ENCODE data around the gene RPL32. TPM values are rescaled to one million over a fixed set of nuclear protein-coding genes. Genes with fewer than 3 reads are reported as not detected.

The RPL32 gene
- total and polyA plus RNA-seq, 2 donors (not counting 1 experiment from before 2014, with no cell fraction given) = 1,244 to 1,855 TPM

GRCh38 chr3:12830785-12831156 lies 10.6 kb downstream of the RPL32 start:
- Histone ChIP-seq H3K4me3 (replicated peaks in 1 of 4; ENCODE audit: control extremely low read depth in 1 of 4, insufficient read depth in 1 of 4, low read depth in 3 of 4, low read length in 4 of 4) (no peak overlapping the region), H3K4me2 (ENCODE audit: extremely low read depth, insufficient read depth, low read length) (no peak overlapping the region), H3K27ac (ENCODE audit: insufficient read depth, low read length) (no peak overlapping the region), H3K9me3 (ENCODE audit: control insufficient read depth, insufficient read depth, low read depth, low read length) (no peaks in the 10 kb centered on the region), H3K36me3 (ENCODE audit: control insufficient read depth, insufficient read depth, low read length) (peaks cover 23% of the 10 kb centered on the region), H2AFZ (ENCODE audit: low read length) (no peak overlapping the region), H4K20me1 (ENCODE audit: control insufficient read depth, extremely low read depth, insufficient read depth, low read length) (no peaks in the 10 kb centered on the region), H3K79me2 (ENCODE audit: control insufficient read depth, insufficient read depth, low read length) (peaks cover 2% of the 10 kb centered on the region), H3K9ac (ENCODE audit: insufficient read depth, low read length) (no peak overlapping the region), H3K27me3 (ENCODE audit: control insufficient read depth, insufficient read depth, low read length) (no peaks in the 10 kb centered on the region), H3K4me1 (ENCODE audit: control insufficient read depth, extremely low read depth, insufficient read depth, low read length) (no peaks in the 10 kb centered on the region)
- TF ChIP-seq CTCF (conservative IDR thresholded peaks at IDR 0.05 in 1 of 2, IDR thresholded peaks at IDR 0.05 in 1 of 2; ENCODE audit: low read depth in 1 of 2, low read length in 2 of 2) (peak in 1 of 2 donors; percentile 20), EZH2 (IDR thresholded peaks at IDR 0.05; ENCODE audit: low read length, missing control alignments) (no peak)
- DNase-seq (ENCODE audit: low read depth in 2 of 2) = no peak

- no peak overlapping the region for H2AFZ ChIP-seq (ENCODE audit: low read length)
- H3K4me1 ChIP-seq (ENCODE audit: control insufficient read depth, extremely low read depth, insufficient read depth, low read length) = no peaks in the 10 kb centered on the region
- no peaks in the 10 kb centered on the region for H3K27me3 ChIP-seq (ENCODE audit: control insufficient read depth, insufficient read depth, low read length)
- H3K4me3 ChIP-seq (replicated peaks in 1 of 4; ENCODE audit: control extremely low read depth in 1 of 4, insufficient read depth in 1 of 4, low read depth in 3 of 4, low read length in 4 of 4) = no peak overlapping the region
- H3K79me2 ChIP-seq (ENCODE audit: control insufficient read depth, insufficient read depth, low read length) = no peaks in the 10 kb centered on the region
- H3K4me2 ChIP-seq (ENCODE audit: extremely low read depth, insufficient read depth, low read length) = no peak overlapping the region
- H3K9me3 ChIP-seq (ENCODE audit: control insufficient read depth, insufficient read depth, low read depth, low read length) = no peaks in the 10 kb centered on the region
- no peaks in the 10 kb centered on the region for H4K20me1 ChIP-seq (ENCODE audit: control insufficient read depth, extremely low read depth, insufficient read depth, low read length)
- H3K27ac ChIP-seq (ENCODE audit: insufficient read depth, low read length) = no peak overlapping the region
- no peak overlapping the region for H3K9ac ChIP-seq (ENCODE audit: insufficient read depth, low read length)
- DNase-seq (ENCODE audit: low read depth in 2 of 2) = no peak
- H3K36me3 ChIP-seq (ENCODE audit: control insufficient read depth, insufficient read depth, low read length) = peaks cover 16% of the 10 kb centered on the region
- TF ChIP-seq EZH2 (IDR thresholded peaks at IDR 0.05; ENCODE audit: low read length, missing control alignments) = no peak
- no peak for TF ChIP-seq CTCF (conservative IDR thresholded peaks at IDR 0.05 in 1 of 2, IDR thresholded peaks at IDR 0.05 in 1 of 2; ENCODE audit: low read depth in 1 of 2, low read length in 2 of 2)
Measured at GRCh38 chr3:12829886-12830784, 11.2 kb downstream of the RPL32 start.

- Histone ChIP-seq H3K4me3 (replicated peaks in 1 of 4; ENCODE audit: control extremely low read depth in 1 of 4, insufficient read depth in 1 of 4, low read depth in 3 of 4, low read length in 4 of 4) (no peak overlapping the region), H3K36me3 (ENCODE audit: control insufficient read depth, insufficient read depth, low read length) (peaks cover 15% of the 10 kb centered on the region), H3K9ac (ENCODE audit: insufficient read depth, low read length) (no peak overlapping the region), H2AFZ (ENCODE audit: low read length) (no peak overlapping the region), H3K9me3 (ENCODE audit: control insufficient read depth, insufficient read depth, low read depth, low read length) (no peaks in the 10 kb centered on the region), H3K27me3 (ENCODE audit: control insufficient read depth, insufficient read depth, low read length) (no peaks in the 10 kb centered on the region), H3K4me1 (ENCODE audit: control insufficient read depth, extremely low read depth, insufficient read depth, low read length) (no peaks in the 10 kb centered on the region), H3K4me2 (ENCODE audit: extremely low read depth, insufficient read depth, low read length) (no peak overlapping the region), H3K27ac (ENCODE audit: insufficient read depth, low read length) (no peak overlapping the region), H3K79me2 (ENCODE audit: control insufficient read depth, insufficient read depth, low read length) (no peaks in the 10 kb centered on the region), H4K20me1 (ENCODE audit: control insufficient read depth, extremely low read depth, insufficient read depth, low read length) (no peaks in the 10 kb centered on the region)
- TF ChIP-seq CTCF (conservative IDR thresholded peaks at IDR 0.05 in 1 of 2, IDR thresholded peaks at IDR 0.05 in 1 of 2; ENCODE audit: low read depth in 1 of 2, low read length in 2 of 2) (no peak), EZH2 (IDR thresholded peaks at IDR 0.05; ENCODE audit: low read length, missing control alignments) (no peak)
- DNase-seq (ENCODE audit: low read depth in 2 of 2) = no peak
Measured at GRCh38 chr3:12829404-12829803, 12.0 kb downstream of the RPL32 start.

Measured in fibroblast of lung (primary cell).